ENCODE measurements around the gene UBE2K.
"Not testable (repeated sequence)": the region's sequence is repeated elsewhere in the genome, so short reads cannot be mapped to it uniquely, and the experiment has no call there.

Gene UBE2K

GRCh38 chr4:39763714-39764572 is 66.0 kb downstream of the UBE2K start:
- Mint-ChIP-seq H3K36me3 (ENCODE audit: low read depth) (peaks cover 84% of the 10 kb centered on the region), H3K4me1 (ENCODE audit: low read depth) (no peaks in the 10 kb centered on the region), H3K27me3 (no peaks in the 10 kb centered on the region), H3K27ac (no peak overlapping the region), H3K4me3 (no peak overlapping the region), H3K9me3 (no peaks in the 10 kb centered on the region)
- intact Hi-C loops (cut with micrococcal nuclease), result no loop called here

GRCh38 chr4:39770005-39770404 is 72.1 kb downstream of the UBE2K start:
- Mint-ChIP-seq H3K27ac (no peak overlapping the region), H3K36me3 (ENCODE audit: low read depth) (peaks cover 83% of the 10 kb centered on the region), H3K9me3 (no peaks in the 10 kb centered on the region), H3K4me1 (ENCODE audit: low read depth) (no peaks in the 10 kb centered on the region), H3K4me3 (no peak overlapping the region), H3K27me3 (no peaks in the 10 kb centered on the region)
- intact Hi-C loops (cut with micrococcal nuclease), result no loop called here

GRCh38 chr4:39770471-39770870 is 72.5 kb downstream of the UBE2K start:
- Mint-ChIP-seq H3K27ac (no peak overlapping the region), H3K27me3 (no peaks in the 10 kb centered on the region), H3K36me3 (ENCODE audit: low read depth) (peaks cover 83% of the 10 kb centered on the region), H3K4me3 (no peak overlapping the region), H3K9me3 (no peaks in the 10 kb centered on the region), H3K4me1 (ENCODE audit: low read depth) (no peaks in the 10 kb centered on the region)
- intact Hi-C loops (cut with micrococcal nuclease), result no loop called here

GRCh38 chr4:39770969-39771724 is 73.2 kb downstream of the UBE2K start:
- Mint-ChIP-seq H3K9me3 (no peaks in the 10 kb centered on the region), H3K27ac (no peak overlapping the region), H3K36me3 (ENCODE audit: low read depth) (peaks cover 83% of the 10 kb centered on the region), H3K4me3 (no peak overlapping the region), H3K4me1 (ENCODE audit: low read depth) (no peaks in the 10 kb centered on the region), H3K27me3 (no peaks in the 10 kb centered on the region)
- intact Hi-C loops (cut with micrococcal nuclease), result no loop called here

GRCh38 chr4:39781988-39782387 is 84.1 kb downstream of the UBE2K start:
- H3K4me3 Mint-ChIP-seq; H3K27me3 Mint-ChIP-seq; H3K27ac Mint-ChIP-seq; intact Hi-C loops (cut with micrococcal nuclease); H3K4me1 Mint-ChIP-seq (ENCODE audit: low read depth); H3K9me3 Mint-ChIP-seq: not testable (repeated sequence)
- H3K36me3 Mint-ChIP-seq (ENCODE audit: low read depth), result peaks cover 24% of the 10 kb centered on the region

GRCh38 chr4:39785083-39785482 is 87.1 kb downstream of the UBE2K start:
- Mint-ChIP-seq H3K4me3 (no peak overlapping the region), H3K27me3 (no peaks in the 10 kb centered on the region), H3K27ac (no peak overlapping the region), H3K4me1 (ENCODE audit: low read depth) (no peaks in the 10 kb centered on the region), H3K9me3 (no peaks in the 10 kb centered on the region), H3K36me3 (ENCODE audit: low read depth) (peaks cover 10% of the 10 kb centered on the region)
- intact Hi-C loops (cut with micrococcal nuclease), result no loop called here

GRCh38 chr4:39786838-39787237 is 88.9 kb downstream of the UBE2K start:
- no peak overlapping the region for H3K27ac Mint-ChIP-seq
- peaks cover 3% of the 10 kb centered on the region for H3K36me3 Mint-ChIP-seq (ENCODE audit: low read depth)
- no peaks in the 10 kb centered on the region for H3K4me1 Mint-ChIP-seq (ENCODE audit: low read depth)
- H3K27me3 Mint-ChIP-seq, result no peaks in the 10 kb centered on the region
- intact Hi-C loops (cut with micrococcal nuclease), result no loop called here
- H3K9me3 Mint-ChIP-seq, result no peaks in the 10 kb centered on the region
- no peak overlapping the region for H3K4me3 Mint-ChIP-seq

- H3K9me3 Mint-ChIP-seq, result no peaks in the 10 kb centered on the region
Measured at GRCh38 chr4:39792128-39792527, 94.2 kb downstream of the UBE2K start.

GRCh38 chr4:39792529-39792928 is 94.6 kb downstream of the UBE2K start:
- no peaks in the 10 kb centered on the region for H3K4me1 Mint-ChIP-seq (ENCODE audit: low read depth)
- no peaks in the 10 kb centered on the region for H3K36me3 Mint-ChIP-seq (ENCODE audit: low read depth)
- H3K27ac Mint-ChIP-seq, result no peak overlapping the region
- no peak overlapping the region for H3K4me3 Mint-ChIP-seq
- intact Hi-C loops (cut with micrococcal nuclease), result no loop called here
- no peaks in the 10 kb centered on the region for H3K27me3 Mint-ChIP-seq
- no peaks in the 10 kb centered on the region for H3K9me3 Mint-ChIP-seq

More at GRCh38 chr4:39792128-39792527, 94.2 kb downstream of the UBE2K start:
- H3K27ac Mint-ChIP-seq, result no peak overlapping the region
- intact Hi-C loops (cut with micrococcal nuclease), result no loop called here
- H3K36me3 Mint-ChIP-seq (ENCODE audit: low read depth), result no peaks in the 10 kb centered on the region
- no peaks in the 10 kb centered on the region for H3K27me3 Mint-ChIP-seq
- H3K4me1 Mint-ChIP-seq (ENCODE audit: low read depth), result no peaks in the 10 kb centered on the region
- H3K4me3 Mint-ChIP-seq, result no peak overlapping the region

GRCh38 chr4:39792976-39793375 is 95.0 kb downstream of the UBE2K start:
- H3K4me1 Mint-ChIP-seq (ENCODE audit: low read depth); H3K27ac Mint-ChIP-seq; H3K36me3 Mint-ChIP-seq (ENCODE audit: low read depth); H3K9me3 Mint-ChIP-seq; intact Hi-C loops (cut with micrococcal nuclease); H3K4me3 Mint-ChIP-seq; H3K27me3 Mint-ChIP-seq: not testable (repeated sequence)

- Mint-ChIP-seq H3K36me3 (ENCODE audit: low read depth) (no peaks in the 10 kb centered on the region), H3K9me3 (no peaks in the 10 kb centered on the region), H3K27me3 (no peaks in the 10 kb centered on the region), H3K27ac (no peak overlapping the region), H3K4me3 (no peak overlapping the region), H3K4me1 (ENCODE audit: low read depth) (no peaks in the 10 kb centered on the region)
- intact Hi-C loops (cut with micrococcal nuclease), result no loop called here
Measured at GRCh38 chr4:39802005-39802404, 104.1 kb downstream of the UBE2K start.

GRCh38 chr4:39808231-39808749 is 110.4 kb downstream of the UBE2K start:
- H3K4me3 Mint-ChIP-seq, result no peak overlapping the region
- peaks cover 10% of the 10 kb centered on the region for H3K4me1 Mint-ChIP-seq (ENCODE audit: low read depth)
- peaks cover 9% of the 10 kb centered on the region for H3K9me3 Mint-ChIP-seq
- H3K27ac Mint-ChIP-seq, result no peak overlapping the region
- no peaks in the 10 kb centered on the region for H3K27me3 Mint-ChIP-seq
- no peaks in the 10 kb centered on the region for H3K36me3 Mint-ChIP-seq (ENCODE audit: low read depth)
- intact Hi-C loops (cut with micrococcal nuclease), result no loop called here

- peaks cover 22% of the 10 kb centered on the region for H3K9me3 Mint-ChIP-seq
- no peaks in the 10 kb centered on the region for H3K27me3 Mint-ChIP-seq
- H3K4me1 Mint-ChIP-seq (ENCODE audit: low read depth), result peaks cover 10% of the 10 kb centered on the region
- intact Hi-C loops (cut with micrococcal nuclease), result no loop called here
- H3K4me3 Mint-ChIP-seq, result no peak overlapping the region
- H3K36me3 Mint-ChIP-seq (ENCODE audit: low read depth), result no peaks in the 10 kb centered on the region
- no peak overlapping the region for H3K27ac Mint-ChIP-seq
Measured at GRCh38 chr4:39812500-39812899, 114.6 kb downstream of the UBE2K start.

- H3K9me3 Mint-ChIP-seq, result peaks cover 22% of the 10 kb centered on the region
- H3K27me3 Mint-ChIP-seq; H3K36me3 Mint-ChIP-seq (ENCODE audit: low read depth); H3K4me3 Mint-ChIP-seq; H3K27ac Mint-ChIP-seq; intact Hi-C loops (cut with micrococcal nuclease); H3K4me1 Mint-ChIP-seq (ENCODE audit: low read depth): not testable (repeated sequence)
Measured at GRCh38 chr4:39813033-39813432, 115.1 kb downstream of the UBE2K start.
